Measurements from ENCODE around the gene WDR82.

The WDR82 gene

GRCh38 chr3:52298149-52299098, 20.0 kb upstream of the WDR82 start:
- peaks cover 19 to 24% of the 10 kb centered on the region in 2 donors for H3K36me3 Mint-ChIP-seq
- DNase-seq (no peak), ATAC-seq (replicated peaks) (no peak)
- H3K4me3 Mint-ChIP-seq, result no peak overlapping the region
- no peaks in the 10 kb centered on the region for H3K27me3 Mint-ChIP-seq
- H3K27ac Mint-ChIP-seq, result peak overlapping the region; percentile 88
- H3K9me3 Mint-ChIP-seq, result no peaks in the 10 kb centered on the region
- H3K4me1 Mint-ChIP-seq, result peaks cover 23 to 48% of the 10 kb centered on the region in 2 donors

GRCh38 chr3:52297242-52298148, 19.0 kb upstream of the WDR82 start:
- H3K9me3 Mint-ChIP-seq, result no peaks in the 10 kb centered on the region
- H3K4me3 Mint-ChIP-seq, result no peak overlapping the region

GRCh38 chr3:52295671-52296208, 17.3 kb upstream of the WDR82 start:
- ATAC-seq (replicated peaks) (no peak), DNase-seq (no peak)
- H3K36me3 Mint-ChIP-seq, result peaks cover 30 to 44% of the 10 kb centered on the region in 2 donors
- H3K9me3 Mint-ChIP-seq, result no peaks in the 10 kb centered on the region
- H3K27me3 Mint-ChIP-seq, result no peaks in the 10 kb centered on the region
- no peak overlapping the region for H3K27ac Mint-ChIP-seq
- no peak overlapping the region for H3K4me3 Mint-ChIP-seq
- peaks cover 24 to 48% of the 10 kb centered on the region in 2 donors for H3K4me1 Mint-ChIP-seq

More at GRCh38 chr3:52297242-52298148, 19.0 kb upstream of the WDR82 start:
- Mint-ChIP-seq H3K4me1 (peaks cover 23 to 40% of the 10 kb centered on the region in 2 donors), H3K27ac (no peak overlapping the region), H3K27me3 (no peaks in the 10 kb centered on the region), H3K36me3 (peaks cover 24 to 31% of the 10 kb centered on the region in 2 donors)
- ATAC-seq (replicated peaks) (no peak), DNase-seq (no peak)

GRCh38 chr3:52294320-52295150, 16.1 kb upstream of the WDR82 start:
- Mint-ChIP-seq H3K4me3 (no peak overlapping the region), H3K4me1 (peaks cover 21 to 43% of the 10 kb centered on the region in 2 donors), H3K9me3 (no peaks in the 10 kb centered on the region), H3K27me3 (no peaks in the 10 kb centered on the region), H3K36me3 (peaks cover 30 to 44% of the 10 kb centered on the region in 2 donors), H3K27ac (peak overlapping the region; percentile 77)
- DNase-seq, result no peak
- no peak for ATAC-seq (replicated peaks)

- no peaks in the 10 kb centered on the region for H3K27me3 Mint-ChIP-seq
- no peak overlapping the region for H3K4me3 Mint-ChIP-seq
- H3K36me3 Mint-ChIP-seq, result peaks cover 28 to 44% of the 10 kb centered on the region in 2 donors
- H3K9me3 Mint-ChIP-seq, result no peaks in the 10 kb centered on the region
- peaks cover 23 to 43% of the 10 kb centered on the region in 2 donors for H3K4me1 Mint-ChIP-seq
- ATAC-seq (replicated peaks) (no peak), DNase-seq (no peak)
- peak overlapping the region; percentile 77 for H3K27ac Mint-ChIP-seq
These were observed 15.3 kb upstream of the WDR82 start for GRCh38 chr3:52293491-52294319.

- ATAC-seq (replicated peaks) (no peak), DNase-seq (no peak)
- no peak overlapping the region for H3K4me3 Mint-ChIP-seq
- H3K9me3 Mint-ChIP-seq, result no peaks in the 10 kb centered on the region
- no peak overlapping the region for H3K27ac Mint-ChIP-seq
- peaks cover 26 to 37% of the 10 kb centered on the region in 2 donors for H3K4me1 Mint-ChIP-seq
- peaks cover 24 to 44% of the 10 kb centered on the region in 2 donors for H3K36me3 Mint-ChIP-seq
- H3K27me3 Mint-ChIP-seq, result no peaks in the 10 kb centered on the region
These were observed 14.0 kb upstream of the WDR82 start for GRCh38 chr3:52292247-52293065.

GRCh38 chr3:52291508-52292181, 13.2 kb upstream of the WDR82 start:
- no peak overlapping the region for H3K27ac Mint-ChIP-seq
- peaks cover 26 to 34% of the 10 kb centered on the region in 2 donors for H3K4me1 Mint-ChIP-seq
- ATAC-seq (replicated peaks) (peak; percentile 21 to 26), DNase-seq (peak; percentile 47)
- H3K27me3 Mint-ChIP-seq, result no peaks in the 10 kb centered on the region
- peaks cover 21 to 44% of the 10 kb centered on the region in 2 donors for H3K36me3 Mint-ChIP-seq
- no peaks in the 10 kb centered on the region for H3K9me3 Mint-ChIP-seq
- no peak overlapping the region for H3K4me3 Mint-ChIP-seq

GRCh38 chr3:52290596-52291507, 12.4 kb upstream of the WDR82 start:
- H3K27me3 Mint-ChIP-seq, result no peaks in the 10 kb centered on the region
- H3K9me3 Mint-ChIP-seq, result no peaks in the 10 kb centered on the region
- no peak overlapping the region for H3K4me3 Mint-ChIP-seq
- DNase-seq, result no peak
- ATAC-seq (replicated peaks), result no peak
- H3K27ac Mint-ChIP-seq, result no peak overlapping the region
- peaks cover 17 to 39% of the 10 kb centered on the region in 2 donors for H3K36me3 Mint-ChIP-seq
- peaks cover 22 to 33% of the 10 kb centered on the region in 2 donors for H3K4me1 Mint-ChIP-seq

- Mint-ChIP-seq H3K4me3 (no peak overlapping the region), H3K4me1 (peaks cover 21 to 33% of the 10 kb centered on the region in 2 donors), H3K27ac (no peak overlapping the region), H3K36me3 (peaks cover 16 to 36% of the 10 kb centered on the region in 2 donors), H3K27me3 (no peaks in the 10 kb centered on the region), H3K9me3 (no peaks in the 10 kb centered on the region)
- DNase-seq (no peak), ATAC-seq (replicated peaks) (no peak)
These were observed 11.5 kb upstream of the WDR82 start for GRCh38 chr3:52289747-52290595.

GRCh38 chr3:52289338-52289746, 10.9 kb upstream of the WDR82 start:
- Mint-ChIP-seq H3K27me3 (no peaks in the 10 kb centered on the region), H3K36me3 (peaks cover 14 to 30% of the 10 kb centered on the region in 2 donors), H3K4me1 (peaks cover 19 to 33% of the 10 kb centered on the region in 2 donors), H3K4me3 (no peak overlapping the region), H3K9me3 (no peaks in the 10 kb centered on the region), H3K27ac (no peak overlapping the region)
- DNase-seq (no peak), ATAC-seq (replicated peaks) (no peak)
